H1 (cell line): ENCODE results near the gene SLC12A7. TPM values are rescaled to one million over a fixed set of nuclear protein-coding genes. Genes with fewer than 3 reads are reported as not detected.
A peak's percentile ranks its signal among the peaks of the same experiment; 100 is the strongest.

Experiments used
- CTCF ChIA-PET: fragments of 300-600 bp; sonication (Branson Sonifier 250); formaldehyde crosslinking; loops from one replicate; lab custom pipeline; 2021; ENCODE audit not compliant: partially characterized antibody; lab: Charles Lee
- POLR2A ChIA-PET: fragments of 300-600 bp; sonication (Branson Sonifier 250); formaldehyde crosslinking; loops from one replicate; lab custom pipeline; 2021; ENCODE audit warnings: inconsistent platforms; ENCODE audit not compliant: partially characterized antibody; lab: Charles Lee
- DNase-seq, 2 experiments: peaks; one replicate each; pipeline versions ENCODE4 v3.0.0 to v3.0.0-alpha.2; 2010 to 2022; ENCODE audit warnings: low spot score in 2 of 2, low read depth in 1 of 2, mixed read lengths in 1 of 2
- FAIRE-seq: peaks from 2 replicates; lab custom pipeline; 2011; peaks lifted over from hg19 to GRCh38; lab: Jason Lieb, UNC
- H2AFZ ChIP-seq: 2 replicates; pipeline ENCODE4 v1.8.1; 2012; ENCODE audit warnings: low read length, inconsistent platforms
- H2AK5ac ChIP-seq: 2 replicates; pipeline ENCODE4 v1.6.1; 2013; ENCODE audit warnings: low read depth, low read length
- H2BK120ac ChIP-seq: replicated peaks from 2 replicates; pipeline ENCODE3; 2013; ENCODE audit warnings: low read depth, low read length, inconsistent platforms
- H2BK12ac ChIP-seq: 2 replicates; pipeline ENCODE4 v1.6.1; 2013; ENCODE audit warnings: low read depth, low read length
- H2BK15ac ChIP-seq: 2 replicates; pipeline ENCODE4 v1.6.1; 2013; ENCODE audit warnings: low read length
- H2BK20ac ChIP-seq: 2 replicates; pipeline ENCODE4 v1.6.1; 2013; ENCODE audit warnings: low read length
- H2BK5ac ChIP-seq: 2 replicates; pipeline ENCODE4 v1.6.1; 2013; ENCODE audit warnings: low read depth, low read length
- H3K14ac ChIP-seq: 2 replicates; pipeline ENCODE4 v1.6.1; 2013; ENCODE audit warnings: inconsistent platforms; ENCODE audit not compliant: insufficient read length
- H3K18ac ChIP-seq: 2 replicates; pipeline ENCODE4 v1.6.1; 2013; ENCODE audit warnings: low read length; ENCODE audit errors: extremely low read depth
- H3K23ac ChIP-seq: 2 replicates; pipeline ENCODE4 v1.6.1; 2013; ENCODE audit warnings: inconsistent platforms; ENCODE audit not compliant: insufficient read length
- H3K23me2 ChIP-seq: 2 replicates; pipeline ENCODE4 v1.6.1; 2013; ENCODE audit warnings: low read depth, low read length
- H3K27ac ChIP-seq: 2 replicates; pipeline ENCODE4 v1.6.1; 2011; ENCODE audit warnings: low read depth, low read length, inconsistent platforms
- H3K27me3 ChIP-seq, 4 experiments: replicated peaks in 1 of 4; 1 replicate in 1 of 4; 2 replicates in 3 of 4; pipeline versions ENCODE4 v1.6.1 to v1.8.1; 2011 to 2013; ENCODE audit warnings: low read length in 3 of 4, mild to moderate bottlenecking in 3 of 4, inconsistent platforms in 2 of 4, mixed read lengths in 2 of 4, moderate library complexity in 1 of 4; ENCODE audit not compliant: control insufficient read depth in 3 of 4, insufficient read depth in 3 of 4; ENCODE audit errors: extremely low read depth in 1 of 4
- H3K36me3 ChIP-seq, 4 experiments: 2 replicates each; pipeline versions ENCODE4 v1.6.1 to v1.8.1; 2011 to 2013; ENCODE audit warnings: mild to moderate bottlenecking in 4 of 4, low read length in 3 of 4, moderate library complexity in 2 of 4, control low read depth in 1 of 4, inconsistent platforms in 1 of 4; ENCODE audit not compliant: insufficient read depth in 4 of 4, control insufficient read depth in 2 of 4
- H3K4ac ChIP-seq: replicated peaks from 2 replicates; pipeline ENCODE3; 2013; ENCODE audit warnings: low read length, low read depth, mixed read lengths, inconsistent platforms; ENCODE audit not compliant: insufficient read length
- H3K4me1 ChIP-seq, 4 experiments: replicated peaks in 1 of 4; 1 replicate in 1 of 4; 2 replicates in 3 of 4; pipeline versions ENCODE4 v1.6.1 to v1.8.1; 2011 to 2013; ENCODE audit warnings: low read length in 3 of 4, inconsistent platforms in 2 of 4, mixed read lengths in 1 of 4; ENCODE audit not compliant: insufficient read depth in 4 of 4, control insufficient read depth in 3 of 4
- H3K4me2 ChIP-seq, 2 experiments: 2 replicates each; pipeline versions ENCODE4 v1.6.1 to v1.8.1; 2011 to 2013; ENCODE audit warnings: low read depth in 2 of 2, low read length in 2 of 2, control low read depth in 1 of 2, inconsistent platforms in 1 of 2, mild to moderate bottlenecking in 1 of 2; ENCODE audit not compliant: insufficient read depth in 1 of 2
- H3K4me3 ChIP-seq, 4 experiments: fragments of 200-600, 300-600 bp in 1 of 4; sonication (generic), shearing (Covaris generic), sonication (Bioruptor Twin) in 1 of 4; 2 replicates each; pipeline versions ENCODE4 v1.5.1 to v1.8.1; 2011 to 2016; ENCODE audit warnings: low read length in 4 of 4, low read depth in 3 of 4, control low read depth in 2 of 4, inconsistent platforms in 2 of 4, mild to moderate bottlenecking in 2 of 4, mixed read lengths in 1 of 4, moderate library complexity in 1 of 4; ENCODE audit not compliant: insufficient read depth in 2 of 4; ENCODE audit errors: extremely low read depth in 1 of 4
- H3K56ac ChIP-seq: replicated peaks from 2 replicates; pipeline ENCODE3; 2013; ENCODE audit warnings: low read depth, mild to moderate bottlenecking, mixed read lengths, low read length, inconsistent platforms; ENCODE audit not compliant: insufficient read length
- H3K79me1 ChIP-seq: 2 replicates; pipeline ENCODE4 v1.6.1; 2013; ENCODE audit warnings: low read depth, low read length, control low read depth
- H3K79me2 ChIP-seq, 2 experiments: 2 replicates each; pipeline versions ENCODE4 v1.6.1 to v1.8.1; 2012 to 2013; ENCODE audit warnings: low read length in 2 of 2, mild to moderate bottlenecking in 2 of 2, inconsistent platforms in 1 of 2; ENCODE audit not compliant: insufficient read depth in 2 of 2, control insufficient read depth in 1 of 2
- H3K9ac ChIP-seq, 4 experiments: replicated peaks in 1 of 4; 1 replicate in 1 of 4; 2 replicates in 3 of 4; pipeline versions ENCODE4 v1.6.1 to v1.8.1; 2011 to 2013; ENCODE audit warnings: low read depth in 3 of 4, low read length in 3 of 4, control low read depth in 2 of 4, mild to moderate bottlenecking in 2 of 4, moderate library complexity in 2 of 4, inconsistent platforms in 1 of 4; ENCODE audit errors: extremely low read depth in 1 of 4
- H3K9me3 ChIP-seq, 2 experiments: 2 replicates each; pipeline versions ENCODE4 v1.6.1 to v1.8.1; 2012 to 2013; ENCODE audit warnings: mild to moderate bottlenecking in 2 of 2, moderate library complexity in 2 of 2, control low read depth in 1 of 2, inconsistent platforms in 1 of 2, low read depth in 1 of 2, low read length in 1 of 2, mixed read lengths in 1 of 2; ENCODE audit not compliant: insufficient read depth in 2 of 2
- H4K20me1 ChIP-seq, 2 experiments: replicated peaks in 1 of 2; 2 replicates each; pipeline versions ENCODE3 to v1.8.1; 2011 to 2013; ENCODE audit warnings: inconsistent platforms in 2 of 2, low read length in 2 of 2, mild to moderate bottlenecking in 1 of 2; ENCODE audit not compliant: insufficient read depth in 2 of 2, control insufficient read depth in 1 of 2
- H4K5ac ChIP-seq: 2 replicates; pipeline ENCODE4 v1.6.1; 2013; ENCODE audit warnings: low read length, low read depth, mixed read lengths, inconsistent platforms; ENCODE audit not compliant: insufficient read length
- H4K8ac ChIP-seq: 2 replicates; pipeline ENCODE4 v1.8.0; 2013; ENCODE audit warnings: mild to moderate bottlenecking, moderate library complexity, low read length, inconsistent platforms; ENCODE audit not compliant: insufficient read depth; ENCODE audit errors: extremely low read depth
- H4K91ac ChIP-seq: replicated peaks from 2 replicates; pipeline ENCODE3; 2013; ENCODE audit warnings: low read length, mixed read lengths, inconsistent platforms; ENCODE audit not compliant: insufficient read length
- EP300 ChIP-seq, 2 experiments: IDR thresholded peaks; 1 replicate in 1 of 2; 2 replicates in 1 of 2; pipeline ENCODE4 v1.6.1; 2011 to 2012; ENCODE audit warnings: low read depth in 2 of 2, low read length in 2 of 2, mild to moderate bottlenecking in 2 of 2, borderline replicate concordance in 1 of 2, inconsistent platforms in 1 of 2, moderate library complexity in 1 of 2
- GTF2F1 ChIP-seq: IDR thresholded peaks from 2 replicates; pipeline ENCODE4 v1.6.1; 2012; ENCODE audit warnings: low read depth, low read length, improper control_type of control experiment, borderline replicate concordance
- HDAC2 ChIP-seq, 2 experiments: fragments of 300-600 bp in 1 of 2; sonication (generic) in 1 of 2; IDR thresholded peaks; 2 replicates each; pipeline ENCODE4 v1.6.1; 2011 to 2012; ENCODE audit warnings: low read depth in 2 of 2, low read length in 2 of 2, mild to moderate bottlenecking in 2 of 2, moderate library complexity in 2 of 2, borderline replicate concordance in 1 of 2, inconsistent platforms in 1 of 2
- JUND ChIP-seq: IDR thresholded peaks from 2 replicates; pipeline ENCODE4 v1.6.1; 2011; ENCODE audit warnings: mild to moderate bottlenecking, improper control_type of control experiment, low read length
- POLR2AphosphoS5 ChIP-seq: IDR thresholded peaks from 2 replicates; pipeline ENCODE4 v1.6.1; 2011; ENCODE audit warnings: low read depth, low read length
- RNF2 ChIP-seq: fragments of 200-900, 300-1000 bp; sonication (generic); IDR thresholded peaks from 2 replicates; pipeline ENCODE4 v1.7.1; 2016; ENCODE audit warnings: borderline replicate concordance, low read depth, mild to moderate bottlenecking, antibody characterized with exemption, low read length; ENCODE audit not compliant: poor library complexity, severe bottlenecking; ENCODE audit errors: missing control alignments
- SAP30 ChIP-seq: fragments of 300-600 bp; sonication (generic); IDR thresholded peaks from 2 replicates; pipeline ENCODE4 v1.7.1; 2012; ENCODE audit warnings: low read length, moderate library complexity, mild to moderate bottlenecking, inconsistent platforms; ENCODE audit not compliant: insufficient read depth, insufficient replicate concordance
- TCF12 ChIP-seq: IDR thresholded peaks from 2 replicates; pipeline ENCODE4 v1.6.1; 2011; ENCODE audit warnings: low read depth, mild to moderate bottlenecking, low read length
- WGBS, 2 experiments: shearing (Covaris generic) in 1 of 2; methylation state at CpG; one replicate each; pipeline versions ENCODE4 v1.1.6 to v1.1.7; 2013 to 2015; ENCODE audit warnings: low lambda C conversion rate in 2 of 2, mixed read lengths in 2 of 2, inconsistent platforms in 1 of 2, low coverage in 1 of 2, missing lambda C conversion rate in 1 of 2; ENCODE audit not compliant: insufficient replicate concordance in 2 of 2, insufficient coverage in 1 of 2, insufficient read length in 1 of 2; ENCODE audit errors: extremely low coverage in 1 of 2, missing lambda C conversion rate in 1 of 2; 5-methylcytosine and 5-hydroxymethylcytosine counted together
- polyA plus RNA-seq, 7 experiments: library from polyadenylated mRNA; depleted of rRNA in 3 of 7; stranded (reverse) in 5 of 7; unstranded in 2 of 7; fragments of >200 nt in 5 of 7; fragments of 200-250 nt in 2 of 7; gene quantifications; 1 replicate in 5 of 7; 2 replicates in 1 of 7; 4 replicates in 1 of 7; pipeline versions ENCODE4 v1.2.1 to v1.2.3, GENCODE V29; 2011 to 2013; ENCODE audit warnings: missing spikeins in 2 of 7, mixed read lengths in 2 of 7
- total RNA-seq: library from RNA; stranded (reverse); fragmentation: NEBNext Ultra II Directional; extraction: Animal tissue kit (Norgen Biotek cat#: 25700); gene quantifications from 2 replicates; pipeline ENCODE4 v1.2.1, GENCODE V29; 2021

SLC12A7 gene
- total and polyA plus RNA-seq, 2 of the 8 experiments (the other 6 are each of a cell fraction or from before 2014, with no cell fraction given), result 23.5 to 39.7 TPM

DNA sequence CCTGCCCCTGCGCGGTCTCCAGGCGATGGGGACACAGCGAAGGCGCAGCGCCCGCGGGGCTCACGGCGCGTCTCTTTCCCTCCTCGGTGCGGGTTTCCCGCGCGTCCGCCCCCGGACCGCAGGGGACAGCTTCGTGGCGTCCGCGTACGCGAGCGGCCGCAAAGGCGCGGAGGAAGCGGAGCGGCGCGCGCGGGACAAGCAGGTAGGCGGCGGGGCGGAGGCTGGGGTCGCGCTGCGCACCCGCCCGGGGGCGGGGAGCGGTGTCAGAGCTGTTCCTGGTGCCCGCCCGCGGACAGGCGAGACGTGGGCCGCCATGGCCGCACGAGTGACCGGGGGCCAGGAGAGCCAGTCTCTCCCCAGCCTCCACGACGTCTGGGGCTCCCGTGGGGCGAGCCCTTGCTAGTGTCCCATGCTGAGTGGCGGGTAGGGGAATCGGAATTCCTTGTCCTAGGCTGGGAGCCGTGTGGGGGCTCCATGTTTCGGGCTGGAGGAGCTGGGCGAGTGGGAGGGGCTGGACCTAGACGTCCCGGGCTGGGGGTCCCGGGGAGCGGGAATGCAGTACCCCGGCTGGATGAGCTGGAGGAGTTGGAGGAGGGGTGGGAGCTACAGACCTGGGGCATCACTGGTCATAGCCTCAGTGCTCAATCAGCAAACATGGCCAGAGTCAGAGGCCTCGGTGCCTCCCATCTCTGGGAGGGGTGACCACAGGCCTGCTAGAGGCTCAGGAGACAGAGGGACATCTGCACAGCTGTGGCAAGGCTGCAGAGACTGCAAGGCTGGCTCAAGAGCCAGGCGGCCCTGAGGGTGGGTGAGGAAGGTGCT lies 102.3 kb downstream of the SLC12A7 start:
- Histone ChIP-seq H3K23me2 (peaks cover 4% of the 10 kb centered on the region; the same call in 1 of the 2 replicates), H4K91ac (no peak overlapping the region), H3K27ac (no peak overlapping the region), H3K36me3 (no peaks in the 10 kb centered on the region; a peak in 1 of 8 replicates), H3K23ac (no peak overlapping the region), H2AFZ (no peak overlapping the region), H4K8ac (peak overlapping the region; percentile 75), H3K27me3 (peaks cover 24 to 50% (median 46%) of the 10 kb centered on the region in 4 experiments), H2BK20ac (no peak overlapping the region), H2BK120ac (no peak overlapping the region), H3K79me2 (no peaks in the 10 kb centered on the region), H3K14ac (no peak overlapping the region), H3K4me1 (peaks cover 3 to 20% (median 7%) of the 10 kb centered on the region in 4 experiments; a peak in 6 of 7 replicates), H3K56ac (no peak overlapping the region), H3K9ac (no peak overlapping the region), H2BK5ac (no peak overlapping the region), H4K5ac (no peak overlapping the region), H3K4me3 (peak overlapping the region; percentile 38 to 61 (median 40)), H3K9me3 (no peaks in the 10 kb centered on the region), H2BK12ac (no peak overlapping the region), H2BK15ac (no peak overlapping the region; the same call in 1 of the 2 replicates), H3K4me2 (peak overlapping the region; percentile 62 to 66), H4K20me1 (peaks cover 3 to 4% of the 10 kb centered on the region in 2 experiments), H2AK5ac (no peak overlapping the region), H3K18ac (no peak overlapping the region), H3K4ac (no peak overlapping the region), H3K79me1 (no peaks in the 10 kb centered on the region; the same call in 1 of the 2 replicates)
- no peak for FAIRE-seq
- CTCF ChIA-PET, result interaction anchor here (0.7 to 7.2 kb wide), 27 partner anchors 8 to 371 kb away, joined by 3 to 71 read pairs (median 6); no protein-coding TSS in a partner anchor
- 68% methylated on average over 11 of the region's 70 CpGs; no CpG with 5 or more reads in 1 of the 2 experiments for WGBS, 2 experiments
- POLR2A ChIA-PET, result interaction anchor here (0.8 kb wide), 1 partner anchor 56 kb away, joined by 3 read pairs; no protein-coding TSS in a partner anchor
- DNase-seq, result peak in 1 of 2 experiments; percentile 51
- TF ChIP-seq POLR2AphosphoS5 (no peak), HDAC2 (IDR thresholded peaks at IDR 0.05; ENCODE audit: borderline replicate concordance in 1 of 2, low read depth in 2 of 2, low read length in 2 of 2) (no peak), TCF12 (no peak), JUND (no peak), GTF2F1 (no peak), RNF2 (no peak), EP300 (IDR thresholded peaks at IDR 0.05; ENCODE audit: borderline replicate concordance in 1 of 2, low read depth in 2 of 2, low read length in 2 of 2) (no peak), SAP30 (no peak)
